Cardiac muscle cell (in vitro differentiated cells and primary cell): ENCODE data around the gene PHTF1. TPM values are rescaled to one million over a fixed set of nuclear protein-coding genes. Genes with fewer than 3 reads are reported as not detected.
A peak's percentile ranks its signal among the peaks of the same experiment; 100 is the strongest.

Source experiments
- DNase-seq, 2 donors: peaks; one replicate each; pipeline versions ENCODE4 v3.0.0 to v3.0.0-alpha.2; 2010 to 2017; ENCODE audit warnings: low read depth in 1 of 2, low spot score in 1 of 2
- H3K27ac ChIP-seq: fragments of 200-600 bp; sonication (generic); 2 replicates; pipeline ENCODE4 v1.5.1; 2016
- H3K27me3 ChIP-seq: fragments of 200-600 bp; sonication (generic); 2 replicates; pipeline ENCODE4 v1.6.0; 2016; ENCODE audit warnings: control low read depth
- H3K36me3 ChIP-seq: fragments of 200-600 bp; sonication (generic); 2 replicates; pipeline ENCODE4 v1.5.1; 2016; ENCODE audit warnings: control low read depth
- H3K4me1 ChIP-seq: fragments of 200-600 bp; sonication (generic); 2 replicates; pipeline ENCODE4 v1.8.1; 2017; ENCODE audit warnings: low read depth, mild to moderate bottlenecking, mixed run types
- H3K4me3 ChIP-seq: fragments of 200-600 bp; sonication (generic); 2 replicates; pipeline ENCODE4 v1.5.1; 2016; ENCODE audit warnings: mild to moderate bottlenecking
- H3K9me3 ChIP-seq: fragments of 200-600 bp; sonication (generic); 2 replicates; pipeline ENCODE4 v1.5.1; 2017; ENCODE audit warnings: low read depth, mild to moderate bottlenecking, control low read depth
- polyA plus RNA-seq: library from polyadenylated mRNA; unstranded; fragments of >200 nt; fragmentation: Nextera tagmentation; extraction: Ambion mirVana; gene quantifications from 2 replicates; pipeline ENCODE4 v1.2.1, GENCODE V29; 2016
- total RNA-seq: library from RNA; depleted of rRNA; stranded (reverse); fragments of >200 nt; gene quantifications from 2 replicates; pipeline ENCODE4 v1.2.3, GENCODE V29; 2016
- TF ChIP-seq, protein P1 (sequence below): IDR thresholded peaks from 2 replicates; pipeline ENCODE4 v1.5.1; 2012; ENCODE audit warnings: low read depth, mild to moderate bottlenecking, low read length

PHTF1 gene
- total and polyA plus RNA-seq, 2 experiments from 2014 or later, result 40.5 to 45.2 TPM

DNA sequence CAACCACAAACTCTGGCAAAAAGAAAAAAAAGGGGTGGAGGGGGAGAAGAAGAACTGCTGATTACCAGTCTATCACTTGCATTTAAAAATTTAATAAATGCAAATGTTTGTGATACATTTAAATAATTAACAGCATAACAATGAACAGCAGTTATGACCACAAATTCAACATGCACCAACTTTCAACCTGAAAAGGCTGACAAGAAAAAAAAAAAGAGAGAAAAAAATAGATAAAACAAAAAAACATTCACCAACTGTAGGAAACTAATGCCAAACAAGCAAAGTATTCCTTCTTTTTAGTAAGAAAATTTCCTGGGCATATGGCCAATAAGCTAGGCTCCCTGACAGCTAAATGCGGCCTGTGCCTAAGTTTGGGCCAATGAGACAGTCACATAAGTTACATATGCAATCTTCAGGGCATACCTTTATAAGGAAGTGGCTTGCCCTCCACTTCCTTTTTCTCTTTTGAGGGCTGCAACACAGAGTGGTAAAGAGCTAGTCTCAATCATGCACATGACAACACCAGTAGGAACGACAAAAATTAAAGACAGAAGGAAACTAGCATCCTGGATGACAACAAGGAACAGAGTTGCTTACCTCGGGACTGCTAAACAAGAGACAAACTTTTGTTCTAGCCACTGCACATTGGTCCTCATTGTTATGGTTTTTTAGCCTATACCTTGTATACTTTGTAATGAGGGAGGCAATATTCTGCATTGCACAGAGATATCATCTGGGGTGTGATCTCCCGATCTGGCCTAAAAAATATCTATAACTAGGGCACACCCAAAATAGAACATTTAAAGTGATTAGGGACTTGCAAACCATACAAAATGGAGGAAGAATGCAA lies 24.2 kb upstream of the PHTF1 start:
- DNase-seq, result peak in 1 of 2 donors; percentile 80
- Histone ChIP-seq H3K4me1 (peaks cover 23% of the 10 kb centered on the region), H3K36me3 (no peaks in the 10 kb centered on the region), H3K4me3 (no peak overlapping the region), H3K27me3 (no peaks in the 10 kb centered on the region), H3K27ac (no peak overlapping the region), H3K9me3 (no peaks in the 10 kb centered on the region)
- TF ChIP-seq, protein P1, sequence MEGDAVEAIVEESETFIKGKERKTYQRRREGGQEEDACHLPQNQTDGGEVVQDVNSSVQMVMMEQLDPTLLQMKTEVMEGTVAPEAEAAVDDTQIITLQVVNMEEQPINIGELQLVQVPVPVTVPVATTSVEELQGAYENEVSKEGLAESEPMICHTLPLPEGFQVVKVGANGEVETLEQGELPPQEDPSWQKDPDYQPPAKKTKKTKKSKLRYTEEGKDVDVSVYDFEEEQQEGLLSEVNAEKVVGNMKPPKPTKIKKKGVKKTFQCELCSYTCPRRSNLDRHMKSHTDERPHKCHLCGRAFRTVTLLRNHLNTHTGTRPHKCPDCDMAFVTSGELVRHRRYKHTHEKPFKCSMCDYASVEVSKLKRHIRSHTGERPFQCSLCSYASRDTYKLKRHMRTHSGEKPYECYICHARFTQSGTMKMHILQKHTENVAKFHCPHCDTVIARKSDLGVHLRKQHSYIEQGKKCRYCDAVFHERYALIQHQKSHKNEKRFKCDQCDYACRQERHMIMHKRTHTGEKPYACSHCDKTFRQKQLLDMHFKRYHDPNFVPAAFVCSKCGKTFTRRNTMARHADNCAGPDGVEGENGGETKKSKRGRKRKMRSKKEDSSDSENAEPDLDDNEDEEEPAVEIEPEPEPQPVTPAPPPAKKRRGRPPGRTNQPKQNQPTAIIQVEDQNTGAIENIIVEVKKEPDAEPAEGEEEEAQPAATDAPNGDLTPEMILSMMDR, result no peak

DNA sequence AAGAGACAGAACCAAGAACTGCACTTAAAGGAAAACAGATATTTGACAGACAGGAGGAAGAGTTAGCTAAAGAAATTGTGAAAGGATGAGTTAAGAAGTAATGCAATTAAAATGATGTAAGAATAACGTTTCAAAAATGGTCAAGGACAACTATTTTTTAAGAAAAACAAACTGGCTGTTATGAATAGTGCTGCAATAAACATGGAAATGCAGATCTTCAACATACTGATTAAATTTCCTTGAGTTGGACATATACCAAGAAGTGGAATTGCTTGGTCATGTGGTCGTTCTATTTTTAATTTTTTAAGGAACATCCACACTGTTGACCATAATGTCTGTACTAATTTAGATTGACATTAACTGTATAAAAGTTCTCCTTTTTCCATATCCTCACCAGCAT lies 23.1 kb upstream of the PHTF1 start:
- H3K36me3 ChIP-seq, result peaks cover 5% of the 10 kb centered on the region
- H3K27me3 ChIP-seq, result no peaks in the 10 kb centered on the region
- no peaks in the 10 kb centered on the region for H3K9me3 ChIP-seq
- peak in 1 of 2 donors; percentile 22 for DNase-seq
- H3K4me1 ChIP-seq, result peaks cover 23% of the 10 kb centered on the region
- H3K27ac ChIP-seq, result no peak overlapping the region
- TF ChIP-seq, protein P1, result no peak
- H3K4me3 ChIP-seq, result no peak overlapping the region

DNA sequence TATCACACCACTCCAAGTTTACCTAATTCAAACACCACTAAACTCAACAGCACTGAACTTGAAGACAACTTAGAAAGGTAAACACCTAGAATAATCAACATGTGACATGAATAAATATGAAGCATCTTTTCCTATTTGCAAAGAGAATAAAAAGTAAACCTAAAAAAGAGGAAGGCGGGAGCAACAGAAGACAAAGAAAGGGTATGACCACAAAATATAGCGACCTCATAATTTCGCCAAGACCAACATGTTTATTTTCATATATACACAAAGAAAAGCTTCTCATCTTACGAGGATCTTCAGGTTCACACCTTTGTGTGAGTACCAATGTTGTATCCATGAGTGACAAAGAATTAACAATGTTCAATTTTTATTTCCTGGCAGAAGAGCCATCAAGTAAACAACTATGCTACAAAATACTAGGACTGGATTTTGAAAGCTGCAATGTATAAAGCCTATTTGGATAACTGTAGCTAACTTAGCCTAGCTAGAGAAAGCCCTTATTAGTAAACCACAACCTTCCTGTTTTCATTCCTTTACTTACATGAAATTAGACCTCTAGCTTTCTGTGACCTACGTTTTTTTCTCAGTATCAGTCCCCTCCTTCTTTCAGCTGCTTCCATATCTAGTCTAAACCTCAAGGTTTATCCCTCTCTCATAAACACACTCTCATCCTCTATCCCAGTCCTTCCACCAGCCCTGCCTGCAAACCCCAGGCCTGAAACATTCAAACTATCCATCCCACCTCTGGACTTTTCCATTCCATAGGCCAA lies 21.3 kb upstream of the PHTF1 start:
- DNase-seq, result no peak
- no peaks in the 10 kb centered on the region for H3K9me3 ChIP-seq
- no peak overlapping the region for H3K27ac ChIP-seq
- H3K36me3 ChIP-seq, result peaks cover 20% of the 10 kb centered on the region
- H3K27me3 ChIP-seq, result no peaks in the 10 kb centered on the region
- TF ChIP-seq, protein P1, result no peak
- H3K4me1 ChIP-seq, result peaks cover 15% of the 10 kb centered on the region
- no peak overlapping the region for H3K4me3 ChIP-seq

DNA sequence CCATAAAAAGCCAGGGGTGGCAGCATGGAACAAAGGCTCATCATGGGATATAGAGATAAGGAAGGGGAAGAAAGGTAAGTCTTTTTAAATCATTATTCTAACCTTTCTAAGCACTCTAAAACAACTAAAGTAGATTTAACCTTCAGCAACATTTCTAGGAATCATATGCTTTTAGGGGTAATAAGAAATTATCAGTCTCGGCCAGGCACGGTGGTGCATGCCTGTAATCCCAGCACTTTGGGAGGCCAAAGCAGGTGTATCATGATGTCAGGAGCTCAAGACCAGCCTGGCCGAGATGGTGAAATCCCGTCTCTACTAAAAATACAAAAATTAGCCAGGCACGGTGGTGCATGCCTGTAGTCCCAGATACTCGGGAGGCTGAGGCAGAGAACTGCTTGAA lies 20.3 kb upstream of the PHTF1 start:
- no peak for DNase-seq
- no peaks in the 10 kb centered on the region for H3K9me3 ChIP-seq
- H3K36me3 ChIP-seq, result peaks cover 22% of the 10 kb centered on the region
- H3K27me3 ChIP-seq, result no peaks in the 10 kb centered on the region
- peaks cover 15% of the 10 kb centered on the region for H3K4me1 ChIP-seq
- H3K4me3 ChIP-seq, result no peak overlapping the region
- no peak overlapping the region for H3K27ac ChIP-seq
- TF ChIP-seq, protein P1, result no peak

DNA sequence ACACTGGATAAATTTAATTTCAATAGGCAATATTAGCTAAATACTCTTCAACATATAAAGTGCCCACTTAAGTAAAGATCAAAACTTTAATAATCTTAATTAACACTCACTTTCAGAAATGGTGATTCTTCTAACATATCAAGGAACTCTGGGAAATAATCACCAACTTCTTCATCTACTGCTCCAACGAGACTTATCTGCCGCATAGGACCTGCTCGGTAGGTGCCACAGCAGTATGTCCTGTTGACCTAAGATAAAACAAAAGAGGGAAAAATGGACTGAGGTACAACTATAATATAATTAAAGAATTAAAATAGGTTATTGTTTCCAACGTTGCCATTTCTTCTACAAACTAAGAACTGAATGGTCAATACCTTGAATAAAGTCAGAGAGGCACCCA lies 18.3 kb upstream of the PHTF1 start:
- Histone ChIP-seq H3K4me1 (peaks cover 3% of the 10 kb centered on the region), H3K4me3 (no peak overlapping the region), H3K27ac (no peak overlapping the region), H3K27me3 (no peaks in the 10 kb centered on the region), H3K36me3 (peaks cover 23% of the 10 kb centered on the region), H3K9me3 (no peaks in the 10 kb centered on the region)
- DNase-seq, result no peak
- TF ChIP-seq, protein P1, result no peak
